Stimulated activated CD4-positive, alpha-beta T cell treated with anti-CD3 and anti-CD28 coated beads, Interleukin-12 subunit alpha, Interleukin-12 subunit beta, amount 100 ng/mL, for 48 hours (primary cell): Measurements from ENCODE around the gene GNAT1.
"Not testable (repeated sequence)": the region's sequence is repeated elsewhere in the genome, so short reads cannot be mapped to it uniquely, and the experiment has no call there.

Source experiments
- DNase-seq, 3 donors: peaks; one replicate each; pipeline ENCODE4 v3.0.0-alpha.2; 2020; ENCODE audit warnings: low read depth in 2 of 3, low spot score in 1 of 3

GNAT1 gene

GRCh38 chr3:50218448-50218847 is 27.0 kb downstream of the GNAT1 start:
- DNase-seq: no peak

DNA sequence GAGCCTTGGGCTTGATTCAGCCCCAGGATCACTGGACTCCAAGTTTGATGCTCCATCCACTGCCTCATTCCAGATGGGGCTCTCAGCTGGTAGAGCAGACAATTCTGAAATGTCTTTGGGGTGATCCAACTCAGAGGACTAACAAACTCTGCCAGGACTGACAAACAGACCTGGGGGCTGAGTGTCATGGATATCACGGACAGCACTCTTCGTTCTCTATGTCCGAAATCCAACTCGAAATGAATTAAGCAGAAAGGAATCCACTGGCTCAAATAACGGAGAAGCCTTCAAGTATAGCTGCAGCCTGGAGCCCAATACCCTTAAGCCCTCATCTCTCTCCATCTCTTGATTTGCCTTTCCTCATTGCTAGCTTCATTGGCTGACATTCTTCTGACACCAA is 27.9 kb downstream of the GNAT1 start:
- no peak for DNase-seq

GRCh38 chr3:50220109-50220508 is 28.7 kb downstream of the GNAT1 start:
- no peak for DNase-seq

DNA sequence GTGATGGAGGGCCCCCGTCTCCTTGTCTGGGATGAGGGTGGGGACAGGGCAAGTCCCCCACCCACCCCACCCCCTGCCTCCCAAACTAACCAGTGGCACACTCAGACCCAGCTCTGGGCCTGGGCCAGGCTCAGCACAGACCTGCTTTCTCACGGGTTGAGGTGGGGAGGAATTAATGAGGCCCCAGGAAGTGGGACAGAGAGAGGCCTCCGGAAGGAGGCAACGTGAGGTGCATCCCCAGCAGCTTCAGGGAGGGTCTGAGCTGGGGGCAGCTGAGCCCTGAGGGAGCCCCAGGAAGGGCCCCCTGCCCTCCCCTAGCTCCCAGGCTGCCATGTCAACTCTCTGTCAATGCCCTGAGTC is 29.6 kb downstream of the GNAT1 start:
- DNase-seq: no peak

DNA sequence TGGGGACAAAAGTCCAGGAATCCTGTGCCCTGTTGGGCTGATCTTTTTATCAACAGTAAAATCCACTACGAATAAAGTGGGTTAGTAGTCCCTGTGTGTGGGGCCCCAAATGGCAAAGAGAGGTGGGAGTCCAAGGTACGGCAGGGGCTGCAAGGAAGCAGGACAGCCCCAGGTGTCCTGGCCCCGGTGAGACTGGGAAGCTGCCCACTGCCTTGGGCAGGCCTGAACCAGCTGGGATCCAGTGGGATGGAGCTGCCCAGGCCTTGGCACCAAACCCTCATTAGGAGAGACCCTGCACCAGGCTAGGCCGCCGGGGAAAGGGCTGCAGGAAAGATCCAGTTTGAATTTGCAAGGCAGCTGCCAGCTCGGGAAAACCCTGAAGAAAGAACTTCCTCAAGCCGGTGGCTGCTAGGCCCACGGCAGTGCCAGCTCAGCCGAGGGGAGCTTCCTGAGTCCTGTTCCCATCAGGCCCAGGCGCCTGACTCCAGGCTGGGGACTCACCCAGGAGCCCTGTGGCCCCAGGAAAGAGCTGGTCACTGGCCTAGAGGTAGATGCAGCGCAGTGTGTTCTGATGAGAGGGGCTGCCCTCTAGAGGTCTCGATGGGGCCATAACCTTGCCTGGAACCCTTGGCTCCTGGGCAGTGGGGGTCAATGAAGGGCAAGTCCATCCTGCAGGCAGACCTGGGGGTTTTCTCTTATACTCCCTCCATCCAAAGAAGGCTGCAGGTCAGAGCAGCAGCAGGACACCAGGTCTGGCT is 30.2 kb downstream of the GNAT1 start:
- DNase-seq: no peak

- DNase-seq: no peak
Measured at GRCh38 chr3:50222169-50222528, 30.7 kb downstream of the GNAT1 start.

DNA sequence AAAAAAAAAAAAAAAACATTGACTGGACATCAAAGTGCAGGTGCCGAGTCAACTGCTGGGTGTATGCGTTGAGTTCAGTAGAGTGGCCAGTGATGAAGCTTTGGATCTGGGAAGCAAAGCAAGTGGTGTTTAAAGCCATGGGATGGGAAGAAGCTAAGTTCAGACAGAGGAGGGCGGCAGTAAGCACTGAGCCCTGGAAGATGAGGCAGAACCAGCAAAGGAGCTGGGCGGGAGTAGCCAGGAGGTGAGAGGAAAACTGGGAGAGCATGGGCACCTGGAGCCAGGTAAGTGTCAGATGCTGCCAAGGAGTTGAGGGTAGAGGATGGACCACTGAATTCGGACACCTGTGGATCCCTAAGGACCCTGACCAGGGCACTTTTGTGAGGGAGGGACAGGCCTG is 33.2 kb downstream of the GNAT1 start:
- DNase-seq: no peak

- DNase-seq: peak in 1 of 3 donors; percentile 30
Measured at GRCh38 chr3:50226888-50227389, 35.5 kb downstream of the GNAT1 start.

- DNase-seq: peak; percentile 77 to 89 (median 78)
Measured at GRCh38 chr3:50227390-50228183, 36.2 kb downstream of the GNAT1 start.

DNA sequence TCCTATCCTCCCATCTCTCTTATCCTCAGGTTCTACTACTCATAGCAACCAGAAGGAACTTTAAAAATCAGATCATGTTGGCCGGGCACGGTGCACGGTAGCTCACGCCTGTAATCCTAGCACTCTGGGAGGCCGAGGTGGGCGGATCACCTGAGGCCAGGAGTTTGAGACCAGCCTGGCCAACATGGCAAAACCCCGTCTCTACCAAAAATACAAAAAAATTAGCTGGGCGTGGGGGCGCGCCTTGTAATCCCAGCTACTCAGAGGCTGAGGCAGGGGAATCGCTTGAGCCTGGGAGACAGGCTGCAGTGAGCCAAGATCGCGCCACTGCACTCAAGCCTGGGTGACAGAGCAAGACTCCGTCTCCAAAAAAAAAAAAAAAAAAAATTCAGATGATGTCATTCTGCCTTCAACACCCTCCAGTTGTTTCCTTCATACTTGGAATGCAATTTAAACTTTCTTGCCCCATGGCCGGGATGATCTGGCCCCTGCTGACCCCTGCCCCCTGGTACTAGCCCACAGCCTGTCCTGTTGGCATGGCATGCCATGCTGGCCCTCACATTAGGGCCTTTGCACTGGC is 36.9 kb downstream of the GNAT1 start:
- DNase-seq: not testable (repeated sequence)

- DNase-seq: no peak
Measured at GRCh38 chr3:50229490-50229889, 38.1 kb downstream of the GNAT1 start.

DNA sequence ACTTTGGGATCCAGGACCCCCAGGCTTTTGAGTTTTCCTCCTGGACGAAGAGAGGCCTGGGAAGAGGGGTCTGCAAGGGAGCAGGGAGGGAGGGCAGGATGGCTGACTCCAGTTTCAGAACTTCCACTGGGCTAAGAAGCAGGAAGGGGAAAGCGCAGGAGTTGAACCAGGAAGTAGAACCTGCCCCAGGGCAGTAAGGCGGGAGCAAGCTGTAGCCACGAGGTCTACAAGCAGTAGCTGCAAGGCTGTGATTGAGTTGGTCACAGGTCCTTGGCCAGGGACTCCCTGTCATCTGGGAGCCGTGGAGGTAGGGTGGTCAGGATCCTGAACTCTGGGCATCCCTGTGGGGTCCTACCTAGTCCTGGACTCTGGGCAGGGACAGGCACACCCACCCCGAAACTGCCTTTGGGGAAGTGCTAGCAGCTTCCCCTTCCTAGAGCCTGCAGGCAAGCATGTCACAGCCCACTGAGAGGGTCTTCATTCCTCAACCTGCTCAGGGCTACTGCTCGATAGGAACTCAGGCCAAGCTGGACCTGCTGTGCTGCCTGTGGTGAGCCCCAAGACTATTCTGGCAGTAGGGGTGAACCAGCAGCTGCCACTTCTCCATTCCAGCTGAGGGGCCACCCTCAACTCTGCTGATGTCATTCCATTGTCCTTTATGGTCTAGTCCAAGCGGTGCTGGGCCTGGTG is 38.8 kb downstream of the GNAT1 start:
- DNase-seq: no peak

- no peak for DNase-seq
Measured at GRCh38 chr3:50230794-50231125, 39.4 kb downstream of the GNAT1 start.

DNA sequence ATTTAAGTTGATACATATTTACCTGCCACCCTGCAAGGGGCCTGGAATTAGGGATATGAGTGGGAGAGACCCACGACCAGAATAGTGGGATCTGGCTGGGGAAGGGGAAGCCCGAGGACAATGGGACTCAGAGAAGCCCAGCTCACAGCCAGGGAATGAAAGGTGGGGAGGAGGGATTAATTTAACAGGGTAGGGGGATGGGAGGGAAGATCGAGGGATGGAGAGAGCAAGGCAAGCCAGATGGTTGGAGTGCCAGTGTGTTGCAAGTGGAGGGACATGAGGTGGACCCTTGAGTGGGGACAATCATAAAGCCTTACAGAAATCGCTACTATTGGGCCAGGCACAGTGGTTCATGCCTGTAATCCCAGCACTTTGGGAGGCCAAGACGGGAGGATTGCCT is 40.2 kb downstream of the GNAT1 start:
- no peak for DNase-seq

GRCh38 chr3:50232303-50232702 is 40.9 kb downstream of the GNAT1 start:
- no peak for DNase-seq

GRCh38 chr3:50233176-50233575 is 41.8 kb downstream of the GNAT1 start:
- no peak for DNase-seq

- peak; percentile 97 to 99 (median 98) for DNase-seq
Measured at GRCh38 chr3:50235716-50236483, 44.5 kb downstream of the GNAT1 start, which contains the start of gene GNAI2. GNAI2 (plus strand) TSS chr3:50236204; CDS start chr3:50236336, 132 bp downstream.

DNA sequence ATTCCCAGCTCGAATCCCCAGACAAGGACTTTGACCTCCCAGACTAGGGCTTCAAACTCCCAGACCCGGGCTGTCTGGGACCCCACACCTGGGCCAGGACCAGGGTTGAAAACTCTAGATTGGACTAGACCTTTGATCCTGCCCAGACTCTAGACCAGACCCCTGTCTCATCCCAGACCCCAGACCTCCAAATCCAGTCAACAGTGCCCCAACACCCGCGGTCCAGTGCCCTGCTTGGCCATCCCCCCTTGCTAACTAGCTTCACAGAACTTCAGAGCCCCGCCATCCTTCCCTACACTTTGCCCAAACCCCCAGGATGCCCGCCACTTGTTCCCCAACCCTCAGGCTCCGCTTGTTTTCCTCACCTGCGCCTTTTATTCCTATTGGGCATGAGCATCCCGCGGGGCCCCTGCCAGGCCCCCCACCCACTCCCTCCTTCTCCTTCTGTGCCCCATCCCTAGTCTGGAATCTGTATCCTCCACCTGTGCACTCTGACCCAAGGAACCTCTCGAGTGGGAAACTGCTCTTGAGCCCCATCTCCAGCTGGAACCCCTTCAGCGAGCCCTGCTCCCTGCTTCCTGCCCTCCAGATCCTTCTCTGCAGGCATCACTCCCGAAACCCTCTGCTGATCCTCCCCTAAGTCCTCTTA is 45.2 kb downstream of the GNAT1 start:
- no peak for DNase-seq

- no peak for DNase-seq
Measured at GRCh38 chr3:50237133-50237651, 45.8 kb downstream of the GNAT1 start.
